HL-60 (cell line): Measurements from ENCODE around the gene EIF4E1B.
A peak's percentile ranks its signal among the peaks of the same experiment; 100 is the strongest.

Experiments
- DNase-seq, 2 experiments: peaks; one replicate each; pipeline ENCODE4 v3.0.0-alpha.2; 2010 to 2020; ENCODE audit warnings: low read depth in 1 of 2, low spot score in 1 of 2
- H3K27ac ChIP-seq: fragments of 250-450 bp; sonication (Bioruptor Pico); replicated peaks from 2 replicates; pipeline ENCODE4 v1.5.1; 2020; ENCODE audit warnings: mild to moderate bottlenecking, moderate library complexity
- H3K27me3 ChIP-seq: fragments of 250-450 bp; sonication (Bioruptor Pico); 2 replicates; pipeline ENCODE4 v1.5.1; 2021; ENCODE audit warnings: mild to moderate bottlenecking, moderate library complexity; ENCODE audit not compliant: insufficient read depth, poor library complexity, severe bottlenecking
- H3K4me3 ChIP-seq: replicated peaks from 2 replicates; pipeline ENCODE4 v1.5.1; 2011; ENCODE audit warnings: mild to moderate bottlenecking, control low read depth, low read length; ENCODE audit not compliant: insufficient read depth
- CTCF ChIP-seq: IDR thresholded peaks from one replicate; pipeline ENCODE4 v1.5.1; 2011; ENCODE audit warnings: low read length, control low read depth, inconsistent platforms; ENCODE audit not compliant: insufficient read depth
- GABPA ChIP-seq: IDR thresholded peaks from 2 replicates; pipeline ENCODE4 v1.6.1; 2012; ENCODE audit warnings: low read depth
- POLR2AphosphoS5 ChIP-seq: IDR thresholded peaks from 2 replicates; pipeline ENCODE4 v1.6.1; 2012; ENCODE audit warnings: low read depth
- REST ChIP-seq: IDR thresholded peaks from 2 replicates; pipeline ENCODE4 v1.6.1; 2012; ENCODE audit warnings: low read depth; ENCODE audit not compliant: insufficient replicate concordance
- SPI1 ChIP-seq: IDR thresholded peaks from 2 replicates; pipeline ENCODE4 v1.6.1; 2012; ENCODE audit warnings: low read depth, mild to moderate bottlenecking, borderline replicate concordance

The EIF4E1B gene

GRCh38 chr5:176665517-176665916 is 35.0 kb downstream of the EIF4E1B start:
- H3K27me3 ChIP-seq: peaks cover 7% of the 10 kb centered on the region
- H3K4me3 ChIP-seq: no peak overlapping the region
- no peak for DNase-seq
- TF ChIP-seq POLR2AphosphoS5: no peak
- no peak for TF ChIP-seq SPI1
- no peak for TF ChIP-seq GABPA
- TF ChIP-seq REST: no peak
- no peak for TF ChIP-seq CTCF
- H3K27ac ChIP-seq: no peak overlapping the region

- no peak for DNase-seq
- H3K27me3 ChIP-seq: peaks cover 7% of the 10 kb centered on the region
- TF ChIP-seq GABPA: no peak
- TF ChIP-seq POLR2AphosphoS5: no peak
- TF ChIP-seq SPI1: peak; percentile 28; the same call in 1 of the 2 replicates
- no peak overlapping the region for H3K27ac ChIP-seq
- no peak overlapping the region for H3K4me3 ChIP-seq
Observed at GRCh38 chr5:176667637-176668036, 37.2 kb downstream of the EIF4E1B start.

- H3K27me3 ChIP-seq: peaks cover 3% of the 10 kb centered on the region
- H3K4me3 ChIP-seq: no peak overlapping the region
- H3K27ac ChIP-seq: no peak overlapping the region
- TF ChIP-seq SPI1 (no peak), CTCF (no peak), REST (no peak), GABPA (no peak)
- no peak for DNase-seq
Observed at GRCh38 chr5:176670449-176670848, 40.0 kb downstream of the EIF4E1B start.

GRCh38 chr5:176671399-176671798 is 40.9 kb downstream of the EIF4E1B start:
- H3K27me3 ChIP-seq: peaks cover 3% of the 10 kb centered on the region
- DNase-seq: no peak
- TF ChIP-seq GABPA: no peak
- no peak overlapping the region for H3K27ac ChIP-seq
- H3K4me3 ChIP-seq: no peak overlapping the region

GRCh38 chr5:176671890-176672747 is 41.6 kb downstream of the EIF4E1B start:
- Histone ChIP-seq H3K27me3 (peaks cover 3% of the 10 kb centered on the region), H3K27ac (no peak overlapping the region), H3K4me3 (no peak overlapping the region)
- no peak for DNase-seq
- TF ChIP-seq CTCF (no peak), GABPA (no peak)
